Endothelial cell of umbilical vein (primary cell): Measurements from ENCODE around the gene MPP3. TPM values are rescaled to one million over a fixed set of nuclear protein-coding genes. Genes with fewer than 3 reads are reported as not detected.

Experiments used
- BruUV-seq: library from RNA; stranded (reverse); fragments of 400-500 nt; replicated peaks from 2 replicates; lab custom pipeline; 2021; lab: Mats Ljungman, UMichigan
- CTCF ChIA-PET: fragments of 300-600, 350-600 bp; sonication (Branson Sonifier 250); formaldehyde crosslinking; loops from one replicate; lab custom pipeline; 2021; ENCODE audit warnings: antibody characterized with exemption, inconsistent platforms; lab: Charles Lee
- POLR2A ChIA-PET: fragments of 300-600, 350-600 bp; sonication (Branson Sonifier 250); formaldehyde crosslinking; loops from one replicate; lab custom pipeline; 2021; ENCODE audit warnings: antibody characterized with exemption, inconsistent platforms; lab: Charles Lee
- DNase-seq: peaks from one replicate; pipeline ENCODE4 v3.0.0-alpha.2; 2011; ENCODE audit warnings: low read depth, low spot score
- FAIRE-seq: peaks from 2 replicates; lab custom pipeline; 2011; peaks lifted over from hg19 to GRCh38; lab: Jason Lieb, UNC
- H2AFZ ChIP-seq: 2 replicates; pipeline ENCODE4 v1.6.0; 2012; ENCODE audit warnings: low read depth, low read length, control low read depth, inconsistent platforms
- H3K27ac ChIP-seq: 2 replicates; pipeline ENCODE4 v1.5.1; 2011; ENCODE audit warnings: low read depth, mild to moderate bottlenecking, control low read depth, low read length, moderate library complexity; ENCODE audit not compliant: insufficient read depth
- H3K27me3 ChIP-seq, 2 experiments: 2 replicates each; pipeline versions ENCODE4 v1.6.0 to v1.6.1; 2011; ENCODE audit warnings: low read length in 2 of 2, mixed read lengths in 1 of 2; ENCODE audit not compliant: control insufficient read depth in 2 of 2, insufficient read depth in 2 of 2
- H3K36me3 ChIP-seq, 2 experiments: 2 replicates in 1 of 2; 3 replicates in 1 of 2; pipeline ENCODE4 v1.5.1; 2011; ENCODE audit warnings: low read length in 2 of 2, mild to moderate bottlenecking in 1 of 2, moderate library complexity in 1 of 2; ENCODE audit not compliant: control insufficient read depth in 2 of 2, insufficient read depth in 2 of 2; ENCODE audit errors: extremely low read depth in 1 of 2
- H3K4me1 ChIP-seq: 3 replicates; pipeline ENCODE4 v1.5.1; 2011; ENCODE audit warnings: mild to moderate bottlenecking, low read length; ENCODE audit not compliant: control insufficient read depth, insufficient read depth; ENCODE audit errors: extremely low read depth
- H3K4me2 ChIP-seq: 2 replicates; pipeline ENCODE4 v1.6.1; 2011; ENCODE audit warnings: low read length, control low read depth, mixed read lengths; ENCODE audit not compliant: insufficient read depth
- H3K4me3 ChIP-seq, 3 experiments: fragments of 200-600 bp in 1 of 3; sonication (generic), shearing (Covaris generic) in 1 of 3; replicated peaks in 1 of 3; 2 replicates each; pipeline ENCODE4 v1.5.1; 2011 to 2016; ENCODE audit warnings: control low read depth in 3 of 3, low read length in 3 of 3, mild to moderate bottlenecking in 2 of 3, inconsistent platforms in 1 of 3, low read depth in 1 of 3, moderate library complexity in 1 of 3; ENCODE audit not compliant: insufficient read depth in 1 of 3
- H3K79me2 ChIP-seq: 2 replicates; pipeline ENCODE4 v1.6.0; 2012; ENCODE audit warnings: low read length, inconsistent platforms; ENCODE audit not compliant: control insufficient read depth, insufficient read depth
- H3K9ac ChIP-seq: replicated peaks from 2 replicates; pipeline ENCODE3; 2011; ENCODE audit warnings: low read length, control low read depth; ENCODE audit not compliant: insufficient read depth; ENCODE audit errors: extremely low read depth
- H3K9me1 ChIP-seq: replicated peaks from 3 replicates; pipeline ENCODE4 v1.6.0; 2011; ENCODE audit warnings: mild to moderate bottlenecking, low read length; ENCODE audit not compliant: control insufficient read depth, insufficient read depth; ENCODE audit errors: extremely low read depth
- H3K9me3 ChIP-seq: replicated peaks from 2 replicates; pipeline ENCODE4 v1.5.1; 2012; ENCODE audit warnings: low read length, inconsistent platforms; ENCODE audit not compliant: control insufficient read depth, insufficient read depth
- H4K20me1 ChIP-seq: replicated peaks from 2 replicates; pipeline ENCODE3; 2011; ENCODE audit warnings: mild to moderate bottlenecking, low read length; ENCODE audit not compliant: control insufficient read depth, insufficient read depth; ENCODE audit errors: extremely low read depth
- CTCF ChIP-seq, 2 donors: IDR thresholded peaks; 1 replicate in 1 of 2; 2 replicates in 1 of 2; pipeline ENCODE4 v1.5.1; 2011; ENCODE audit warnings: low read length in 2 of 2, mild to moderate bottlenecking in 2 of 2, moderate library complexity in 2 of 2, control low read depth in 1 of 2, inconsistent platforms in 1 of 2, low read depth in 1 of 2; ENCODE audit not compliant: insufficient read depth in 1 of 2; ENCODE audit errors: extremely low read depth in 1 of 2
- EZH2 ChIP-seq: IDR thresholded peaks from 2 replicates; pipeline ENCODE4 v1.6.1; 2012; ENCODE audit warnings: borderline replicate concordance, low read depth, mild to moderate bottlenecking, moderate library complexity, low read length, inconsistent platforms; ENCODE audit not compliant: severe bottlenecking
- GATA2 ChIP-seq: IDR thresholded peaks from 2 replicates; pipeline ENCODE4 v1.7.0; 2011; ENCODE audit warnings: low read depth, mild to moderate bottlenecking, moderate library complexity, mixed read lengths, low read length; ENCODE audit not compliant: insufficient read length, insufficient read depth
- JUN ChIP-seq: IDR thresholded peaks from 2 replicates; pipeline ENCODE4 v1.6.1; 2011; ENCODE audit warnings: borderline replicate concordance, low read depth; ENCODE audit not compliant: insufficient read length, insufficient read depth
- MYC ChIP-seq: IDR thresholded peaks from one replicate; pipeline ENCODE4 v1.6.1; 2011; ENCODE audit warnings: mild to moderate bottlenecking, low read depth, low read length
- dilution Hi-C: fragments of 300-500 bp; cut with MboI; formaldehyde crosslinking; loops from one replicate; pipeline ENCODE4 v1.15.0; 2019; ENCODE audit warnings: low sequenced_read_pairs; ENCODE audit not compliant: extremely low pct_ligation_motif_present
- intact Hi-C: fragments of 100-400 bp; cut with micrococcal nuclease; formaldehyde crosslinking; loops from one replicate; pipeline ENCODE4 v1.10.0; 2022
- polyA plus RNA-seq, 4 experiments: library from polyadenylated mRNA; depleted of rRNA in 3 of 4; stranded (reverse) in 3 of 4; unstranded in 1 of 4; fragments of >200 nt; gene quantifications; 2 replicates each; pipeline versions ENCODE4 v1.2.1 to v1.2.3, GENCODE V29; 2011 to 2012; ENCODE audit warnings: missing spikeins in 1 of 4
- total RNA-seq: library from RNA; stranded (reverse); gene quantifications from 2 replicates; pipeline ENCODE4 v1.2.3, GENCODE V29; 2021
- TF ChIP-seq, protein P1 (sequence below): IDR thresholded peaks from 2 replicates; pipeline ENCODE4 v1.6.1; 2011; ENCODE audit not compliant: insufficient read depth, insufficient read length

Gene MPP3
- total and polyA plus RNA-seq, 2 donors (not counting 3 experiments of a cell fraction or from before 2014, with no cell fraction given): 6.1 to 11.3 TPM

DNA sequence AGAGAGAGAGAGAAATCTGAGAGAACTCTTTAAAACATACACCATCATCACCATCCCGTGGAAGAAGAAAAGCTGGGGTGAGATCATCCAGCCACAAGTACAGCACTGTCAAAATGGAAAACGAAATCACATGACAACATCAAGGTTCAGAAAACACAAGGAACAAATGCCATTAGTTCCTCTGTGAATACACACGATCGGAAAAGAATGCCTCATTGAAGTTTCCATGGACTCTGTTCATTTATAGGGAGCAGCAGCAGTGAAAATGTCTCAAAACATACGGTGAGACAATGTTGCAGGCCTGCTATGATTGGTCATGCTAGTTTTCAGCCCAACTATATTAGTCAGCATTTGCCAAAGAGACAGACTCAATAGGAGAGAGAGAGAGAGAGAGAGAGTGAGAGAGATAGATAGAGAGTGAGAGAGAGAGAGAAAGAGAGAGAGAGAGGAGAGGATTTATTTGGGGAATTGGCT lies 48.3 kb downstream of the MPP3 start:
- ChIA-PET CTCF (interaction anchor here (0.7 kb wide), 1 partner anchor 62 kb away, joined by 3 read pairs; no protein-coding TSS in a partner anchor), POLR2A (no interaction called here)
- no peak overlapping the region for H3K4me2 ChIP-seq
- H3K27me3 ChIP-seq: peaks cover 1 to 3% of the 10 kb centered on the region in 2 experiments
- no peaks in the 10 kb centered on the region for H3K9me1 ChIP-seq
- no peak overlapping the region for H3K9ac ChIP-seq
- no peaks in the 10 kb centered on the region for H4K20me1 ChIP-seq
- H3K4me1 ChIP-seq: peaks cover 17% of the 10 kb centered on the region
- H3K27ac ChIP-seq: no peak overlapping the region
- H3K9me3 ChIP-seq: no peaks in the 10 kb centered on the region
- no peak for DNase-seq
- intact Hi-C loops (no loop called here), dilution Hi-C loops (no loop called here)
- BruUV-seq: no TSS peak
- no peak overlapping the region for H3K4me3 ChIP-seq
- no peaks in the 10 kb centered on the region for H3K79me2 ChIP-seq
- TF ChIP-seq JUN: no peak
- TF ChIP-seq MYC: no peak
- TF ChIP-seq CTCF (IDR thresholded peaks at IDR 0.05; ENCODE audit: extremely low read depth in 1 of 2, insufficient read depth in 1 of 2, low read depth in 1 of 2, low read length in 2 of 2): no peak
- TF ChIP-seq, protein P1, sequence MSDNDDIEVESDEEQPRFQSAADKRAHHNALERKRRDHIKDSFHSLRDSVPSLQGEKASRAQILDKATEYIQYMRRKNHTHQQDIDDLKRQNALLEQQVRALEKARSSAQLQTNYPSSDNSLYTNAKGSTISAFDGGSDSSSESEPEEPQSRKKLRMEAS: no peak
- TF ChIP-seq GATA2: no peak
- no peak for TF ChIP-seq EZH2
- H2AFZ ChIP-seq: no peak overlapping the region
- H3K36me3 ChIP-seq: no peaks in the 10 kb centered on the region
- FAIRE-seq: no peak
